SK-N-SH (cell line): ENCODE data around the gene THOP1. TPM values are rescaled to one million over a fixed set of nuclear protein-coding genes. Genes with fewer than 3 reads are reported as not detected.
"Not testable (repeated sequence)": the region's sequence is repeated elsewhere in the genome, so short reads cannot be mapped to it uniquely, and the experiment has no call there.

ENCODE experiments used
- CTCF ChIA-PET: fragments of 300-600, 350-600 bp; formaldehyde crosslinking; extraction: SDS; loops from one replicate; lab custom pipeline; 2021; lab: Yijun Ruan, JAX
- POLR2A ChIA-PET: fragments of 350-600 bp; sonication (Branson Sonifier 250); formaldehyde crosslinking; extraction: SDS; loops from one replicate; lab custom pipeline; 2020; ENCODE audit warnings: antibody characterized with exemption, inconsistent platforms; lab: Yijun Ruan, JAX
- DNase-seq: peaks from one replicate; pipeline ENCODE4 v3.0.0; 2012
- H2AFZ ChIP-seq: fragments of 200-600 bp; sonication (generic); 2 replicates; pipeline ENCODE4 v1.8.1; 2016; ENCODE audit warnings: antibody characterized with exemption, mild to moderate bottlenecking, low read depth
- H3F3A ChIP-seq: fragments of 200-600 bp; sonication (generic); replicated peaks from 2 replicates; pipeline ENCODE3; 2016; ENCODE audit warnings: antibody characterized with exemption, mild to moderate bottlenecking; ENCODE audit not compliant: insufficient read depth
- H3K27ac ChIP-seq, 2 experiments: fragments of 200-500 bp in 1 of 2; fragments of 200-600 bp in 1 of 2; sonication (Bioruptor generic) in 1 of 2; sonication (generic), shearing (Covaris generic) in 1 of 2; 2 replicates each; pipeline versions ENCODE4 v1.5.1 to v1.6.1; 2014 to 2016; ENCODE audit warnings: low read depth in 2 of 2, inconsistent platforms in 1 of 2, low read length in 1 of 2, mild to moderate bottlenecking in 1 of 2, mixed read lengths in 1 of 2
- H3K27me3 ChIP-seq: fragments of 200-600 bp; sonication (generic), shearing (Covaris generic); 2 replicates; pipeline ENCODE4 v1.6.1; 2016; ENCODE audit warnings: mixed run types; ENCODE audit not compliant: insufficient read depth
- H3K36me3 ChIP-seq, 2 experiments: fragments of 200-500 bp in 1 of 2; fragments of 200-600 bp in 1 of 2; sonication (Bioruptor generic) in 1 of 2; sonication (generic) in 1 of 2; replicated peaks in 1 of 2; 2 replicates each; pipeline versions ENCODE3 to v1.5.1; 2014 to 2016; ENCODE audit warnings: low read length in 1 of 2, mild to moderate bottlenecking in 1 of 2; ENCODE audit not compliant: insufficient read depth in 2 of 2, control insufficient read depth in 1 of 2
- H3K4me1 ChIP-seq, 2 experiments: fragments of 200-500 bp in 1 of 2; fragments of 200-600 bp in 1 of 2; sonication (Bioruptor generic) in 1 of 2; sonication (generic), shearing (Covaris generic) in 1 of 2; 2 replicates each; pipeline versions ENCODE4 v1.5.1 to v1.6.1; 2014 to 2016; ENCODE audit warnings: low read depth in 1 of 2, low read length in 1 of 2, mixed run types in 1 of 2; ENCODE audit not compliant: insufficient read depth in 2 of 2, control insufficient read depth in 1 of 2
- H3K4me2 ChIP-seq: fragments of 200-600 bp; sonication (generic), shearing (Covaris generic); 2 replicates; pipeline ENCODE4 v1.6.1; 2017; ENCODE audit warnings: mixed run types
- H3K4me3 ChIP-seq, 2 experiments: fragments of 200-500 bp in 1 of 2; fragments of 200-600 bp in 1 of 2; sonication (Bioruptor generic) in 1 of 2; sonication (generic), shearing (Covaris generic) in 1 of 2; 2 replicates each; pipeline versions ENCODE4 v1.5.1 to v1.8.1; 2014 to 2016; ENCODE audit warnings: low read depth in 2 of 2, inconsistent platforms in 1 of 2, low read length in 1 of 2, mild to moderate bottlenecking in 1 of 2, mixed read lengths in 1 of 2, moderate library complexity in 1 of 2
- H3K79me2 ChIP-seq: fragments of 200-600 bp; sonication (generic); 2 replicates; pipeline ENCODE4 v1.8.1; 2017; ENCODE audit warnings: mild to moderate bottlenecking; ENCODE audit not compliant: insufficient read depth
- H3K9ac ChIP-seq: fragments of 200-600 bp; sonication (generic); 2 replicates; pipeline ENCODE4 v1.6.1; 2017; ENCODE audit warnings: mixed run types
- H3K9me2 ChIP-seq: fragments of 200-600 bp; sonication (generic); 2 replicates; pipeline ENCODE4 v1.6.1; 2017; ENCODE audit warnings: mixed run types
- H3K9me3 ChIP-seq: fragments of 200-600 bp; sonication (generic); 2 replicates; pipeline ENCODE4 v1.6.1; 2017; ENCODE audit warnings: mixed run types, mild to moderate bottlenecking, moderate library complexity
- H4K20me1 ChIP-seq: fragments of 200-600 bp; sonication (generic); 2 replicates; pipeline ENCODE4 v1.6.1; 2017; ENCODE audit warnings: mild to moderate bottlenecking, mixed run types; ENCODE audit not compliant: insufficient read depth
- CHD2 ChIP-seq: fragments of 150-350 bp; IDR thresholded peaks from 2 replicates; pipeline ENCODE4 v1.6.1; 2018; ENCODE audit warnings: low read length; ENCODE audit not compliant: partially characterized antibody
- ELF1 ChIP-seq: IDR thresholded peaks from 2 replicates; pipeline ENCODE4 v1.4.0; 2012
- EZH2phosphoT487 ChIP-seq: fragments of 200-600 bp; sonication (generic); IDR thresholded peaks from 2 replicates; pipeline ENCODE4 v1.6.1; 2017; ENCODE audit warnings: low read depth, mixed run types, mild to moderate bottlenecking, antibody characterized with exemption, moderate library complexity, borderline replicate concordance
- FOXM1 ChIP-seq: IDR thresholded peaks from 2 replicates; pipeline ENCODE4 v1.4.0; 2012; ENCODE audit warnings: low read depth, mild to moderate bottlenecking
- GABPA ChIP-seq: IDR thresholded peaks from 2 replicates; pipeline ENCODE4 v1.4.0; 2012; ENCODE audit warnings: low read depth, mild to moderate bottlenecking
- JUND ChIP-seq: IDR thresholded peaks from 2 replicates; pipeline ENCODE4 v1.4.0; 2012
- MAX ChIP-seq: IDR thresholded peaks from 2 replicates; pipeline ENCODE4 v1.4.0; 2012; ENCODE audit warnings: low read depth
- MEF2A ChIP-seq: IDR thresholded peaks from 2 replicates; pipeline ENCODE4 v1.4.0; 2012; ENCODE audit warnings: low read depth, borderline replicate concordance
- MXI1 ChIP-seq: IDR thresholded peaks from 2 replicates; pipeline ENCODE4 v1.6.1; 2012; ENCODE audit warnings: mild to moderate bottlenecking, low read depth, low read length, improper control_type of control experiment
- POLR2AphosphoS5 ChIP-seq: IDR thresholded peaks from 2 replicates; pipeline ENCODE4 v1.6.1; 2012; ENCODE audit warnings: low read depth, low read length
- RAD21 ChIP-seq: IDR thresholded peaks from 2 replicates; pipeline ENCODE4 v1.6.1; 2012; ENCODE audit warnings: mild to moderate bottlenecking, low read length
- RCOR1 ChIP-seq: fragments of 150-350 bp; IDR thresholded peaks from 2 replicates; pipeline ENCODE4 v1.6.1; 2017; ENCODE audit warnings: antibody characterized with exemption, low read length
- REST ChIP-seq: IDR thresholded peaks from 2 replicates; pipeline ENCODE4 v1.6.1; 2012; ENCODE audit warnings: mild to moderate bottlenecking, low read depth, low read length, moderate library complexity
- RFX5 ChIP-seq: IDR thresholded peaks from 2 replicates; pipeline ENCODE4 v1.6.1; 2012; ENCODE audit warnings: mild to moderate bottlenecking, improper control_type of control experiment, low read length
- RXRA ChIP-seq: IDR thresholded peaks from 2 replicates; pipeline ENCODE4 v1.4.0; 2012; ENCODE audit warnings: low read depth, mild to moderate bottlenecking, borderline replicate concordance
- SMC3 ChIP-seq: IDR thresholded peaks from 2 replicates; pipeline ENCODE4 v1.6.1; 2012; ENCODE audit warnings: low read depth, low read length, improper control_type of control experiment
- TCF12 ChIP-seq: IDR thresholded peaks from 2 replicates; pipeline ENCODE4 v1.4.0; 2012
- USF2 ChIP-seq: fragments of 150-350 bp; IDR thresholded peaks from 2 replicates; pipeline ENCODE4 v1.6.1; 2017; ENCODE audit warnings: antibody characterized with exemption, low read length, low read depth, borderline replicate concordance
- YY1 ChIP-seq: IDR thresholded peaks from 2 replicates; pipeline ENCODE4 v1.4.0; 2012; ENCODE audit warnings: low read depth, mild to moderate bottlenecking
- WGBS: methylation state at CpG from one replicate; pipeline ENCODE4 v1.1.6; 2017; ENCODE audit warnings: low lambda C conversion rate; 5-methylcytosine and 5-hydroxymethylcytosine counted together
- polyA plus RNA-seq, 3 experiments: library from polyadenylated mRNA; depleted of rRNA; stranded (reverse); fragments of >200 nt; gene quantifications; 2 replicates each; pipeline ENCODE4 v1.2.3, GENCODE V29; 2012

THOP1 gene
- polyA plus RNA-seq, 1 of the 3 experiments (the other 2 are of a cell fraction) = 138 TPM

GRCh38 chr19:2791876-2792275 is 6.6 kb downstream of the THOP1 start:
- H3K9me3 ChIP-seq = no peaks in the 10 kb centered on the region
- WGBS = 89% methylated on average over 16 of the region's 16 CpGs
- no peaks in the 10 kb centered on the region; a peak in 1 of 4 replicates for H3K4me1 ChIP-seq
- no peak overlapping the region for H2AFZ ChIP-seq
- no peak overlapping the region for H3K9ac ChIP-seq
- H3K4me3 ChIP-seq = no peak overlapping the region
- peaks cover 35% of the 10 kb centered on the region for H3K79me2 ChIP-seq
- ChIA-PET CTCF (no interaction called here), POLR2A (no interaction called here)
- DNase-seq = no peak
- TF ChIP-seq GABPA (no peak), RCOR1 (no peak), FOXM1 (no peak), MEF2A (no peak), POLR2AphosphoS5 (no peak), RFX5 (no peak), REST (no peak), RXRA (no peak), EZH2phosphoT487 (no peak), RAD21 (no peak), ELF1 (no peak), MAX (no peak), USF2 (no peak), YY1 (no peak), CHD2 (no peak), SMC3 (no peak), TCF12 (no peak), MXI1 (no peak), JUND (no peak)
- no peaks in the 10 kb centered on the region for H3K27me3 ChIP-seq
- H3F3A ChIP-seq = no peaks in the 10 kb centered on the region
- peaks cover 11 to 31% of the 10 kb centered on the region in 2 experiments for H3K36me3 ChIP-seq
- H4K20me1 ChIP-seq = no peaks in the 10 kb centered on the region; the same call in 1 of the 2 replicates
- H3K27ac ChIP-seq = no peak overlapping the region
- no peaks in the 10 kb centered on the region for H3K9me2 ChIP-seq
- H3K4me2 ChIP-seq = no peak overlapping the region

DNA sequence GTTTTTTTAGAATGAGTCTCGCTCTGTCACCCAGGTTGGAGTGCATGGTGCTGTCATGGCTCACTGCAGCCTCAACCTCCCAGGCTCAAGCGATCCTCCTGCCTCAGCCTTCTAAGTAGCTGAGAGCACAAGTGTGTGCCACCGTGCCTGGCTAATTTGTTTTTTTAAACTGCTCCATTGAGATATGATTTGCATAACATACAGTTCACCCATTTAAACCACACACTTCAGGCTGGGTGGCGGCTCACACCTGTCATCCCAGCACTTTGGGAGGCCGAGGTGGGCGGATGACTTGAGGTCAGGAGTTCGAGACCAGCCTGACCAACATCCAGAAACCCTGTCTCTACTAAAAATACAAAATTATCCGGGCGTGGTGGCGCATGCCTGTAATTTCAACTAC is 7.4 kb downstream of the THOP1 start:
- H3K79me2 ChIP-seq = peaks cover 27% of the 10 kb centered on the region
- H3K9me2 ChIP-seq, POLR2A ChIA-PET, H4K20me1 ChIP-seq, H3K4me1 ChIP-seq, H3K9ac ChIP-seq, H3K27ac ChIP-seq, DNase-seq, H2AFZ ChIP-seq, H3K4me3 ChIP-seq, H3K9me3 ChIP-seq, H3F3A ChIP-seq, H3K4me2 ChIP-seq, H3K27me3 ChIP-seq: not testable (repeated sequence)
- H3K36me3 ChIP-seq = peaks cover 11 to 38% of the 10 kb centered on the region in 2 experiments
- WGBS = 97% methylated on average over 10 of the region's 10 CpGs
- CTCF ChIA-PET = interaction anchor here (0.5 to 1.5 kb wide), 2 partner anchors 12 to 43 kb away, joined by 3 read pairs; no protein-coding TSS in a partner anchor
